Kidney epithelial cell (primary cell): ENCODE data around the gene CA10. TPM values are rescaled to one million over a fixed set of nuclear protein-coding genes. Genes with fewer than 3 reads are reported as not detected.

ENCODE experiments used
- DNase-seq: peaks from one replicate; pipeline ENCODE4 v3.0.0-alpha.2; 2010; ENCODE audit warnings: low read depth
- H3K27me3 ChIP-seq: 2 replicates; pipeline ENCODE4 v1.6.0; 2011; ENCODE audit warnings: low read length; ENCODE audit not compliant: control insufficient read depth, insufficient read depth
- H3K36me3 ChIP-seq: 2 replicates; pipeline ENCODE4 v1.5.1; 2011; ENCODE audit warnings: low read length; ENCODE audit not compliant: control insufficient read depth, insufficient read depth
- H3K4me3 ChIP-seq: 2 replicates; pipeline ENCODE4 v1.5.1; 2011; ENCODE audit warnings: low read depth, mild to moderate bottlenecking, control low read depth, low read length
- total RNA-seq: library from RNA; depleted of rRNA; stranded (reverse); fragments of >200 nt; gene quantifications from 2 replicates; pipeline ENCODE4 v1.2.3, GENCODE V29; 2015
- TF ChIP-seq, protein P1 (sequence below): IDR thresholded peaks from 2 replicates; pipeline ENCODE4 v1.5.1; 2011; ENCODE audit warnings: mild to moderate bottlenecking, moderate library complexity, low read length, control low read depth, inconsistent platforms; ENCODE audit not compliant: insufficient read depth, poor library complexity, severe bottlenecking

Gene CA10
- total RNA-seq, 1 donor from 2014 or later, result 0.13 TPM

DNA sequence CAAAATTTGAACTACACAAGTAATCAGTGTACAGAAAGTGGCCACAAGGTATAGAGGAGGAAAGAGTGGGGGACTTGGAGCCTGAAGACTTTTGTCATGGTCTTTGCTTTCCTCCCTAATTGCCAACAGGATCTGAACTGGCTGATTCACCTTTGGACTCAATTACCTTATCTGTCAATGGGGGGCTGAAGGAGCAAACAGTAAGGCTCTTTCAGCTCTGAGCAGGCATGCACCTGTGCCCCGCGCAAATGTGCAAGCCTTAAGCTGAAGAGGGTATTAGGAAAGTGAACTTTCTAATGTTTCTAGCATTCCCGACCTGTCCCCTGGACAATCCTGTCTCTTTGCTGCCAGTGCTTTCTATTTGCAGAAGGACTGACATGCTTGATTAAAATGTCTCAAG lies 302.7 kb downstream of the CA10 start:
- TF ChIP-seq, protein P1, sequence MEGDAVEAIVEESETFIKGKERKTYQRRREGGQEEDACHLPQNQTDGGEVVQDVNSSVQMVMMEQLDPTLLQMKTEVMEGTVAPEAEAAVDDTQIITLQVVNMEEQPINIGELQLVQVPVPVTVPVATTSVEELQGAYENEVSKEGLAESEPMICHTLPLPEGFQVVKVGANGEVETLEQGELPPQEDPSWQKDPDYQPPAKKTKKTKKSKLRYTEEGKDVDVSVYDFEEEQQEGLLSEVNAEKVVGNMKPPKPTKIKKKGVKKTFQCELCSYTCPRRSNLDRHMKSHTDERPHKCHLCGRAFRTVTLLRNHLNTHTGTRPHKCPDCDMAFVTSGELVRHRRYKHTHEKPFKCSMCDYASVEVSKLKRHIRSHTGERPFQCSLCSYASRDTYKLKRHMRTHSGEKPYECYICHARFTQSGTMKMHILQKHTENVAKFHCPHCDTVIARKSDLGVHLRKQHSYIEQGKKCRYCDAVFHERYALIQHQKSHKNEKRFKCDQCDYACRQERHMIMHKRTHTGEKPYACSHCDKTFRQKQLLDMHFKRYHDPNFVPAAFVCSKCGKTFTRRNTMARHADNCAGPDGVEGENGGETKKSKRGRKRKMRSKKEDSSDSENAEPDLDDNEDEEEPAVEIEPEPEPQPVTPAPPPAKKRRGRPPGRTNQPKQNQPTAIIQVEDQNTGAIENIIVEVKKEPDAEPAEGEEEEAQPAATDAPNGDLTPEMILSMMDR, result no peak
- Histone ChIP-seq H3K27me3 (no peaks in the 10 kb centered on the region), H3K36me3 (no peaks in the 10 kb centered on the region), H3K4me3 (no peak overlapping the region)
- DNase-seq, result no peak

DNA sequence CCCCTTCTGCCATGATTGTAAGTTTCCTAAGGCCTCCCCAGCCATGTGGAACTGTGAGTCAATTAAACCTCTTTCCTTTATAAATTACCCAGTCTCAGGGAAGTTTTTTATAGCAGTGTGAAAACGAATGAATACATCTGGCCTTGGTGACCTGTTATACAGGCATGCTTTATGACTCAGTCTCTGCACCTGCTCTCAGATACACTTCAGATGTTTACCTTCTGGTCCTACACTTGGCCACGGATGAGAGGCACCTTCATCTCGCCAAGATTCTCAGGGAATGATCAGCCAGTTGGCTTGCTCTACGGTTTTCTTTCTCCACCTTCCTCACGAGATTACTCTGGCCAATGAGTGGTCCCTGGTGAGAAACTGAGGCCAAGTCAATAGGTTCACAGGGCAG lies 304.7 kb downstream of the CA10 start:
- peak; percentile 21 for DNase-seq
- Histone ChIP-seq H3K36me3 (no peaks in the 10 kb centered on the region), H3K27me3 (no peaks in the 10 kb centered on the region), H3K4me3 (no peak overlapping the region)
- TF ChIP-seq, protein P1, result no peak

DNA sequence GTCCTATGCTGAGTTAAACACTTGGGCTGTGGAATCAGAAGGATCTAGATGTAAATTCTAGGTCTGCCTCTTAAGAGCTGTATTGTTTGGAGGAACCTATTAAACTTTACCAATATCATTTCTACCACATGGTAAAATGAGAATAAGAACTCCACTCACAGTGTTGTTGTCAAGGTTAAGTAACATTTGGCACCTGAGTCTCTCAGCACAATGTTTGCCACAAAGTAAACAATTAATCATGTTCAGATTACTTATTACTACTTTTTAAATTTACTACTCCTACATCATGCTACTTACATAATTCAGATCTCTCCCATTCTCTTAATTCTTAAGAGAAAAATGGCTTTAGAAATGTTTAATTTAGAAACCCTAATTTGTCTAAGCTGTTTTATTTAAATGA lies 305.9 kb downstream of the CA10 start:
- no peaks in the 10 kb centered on the region for H3K36me3 ChIP-seq
- H3K4me3 ChIP-seq, result no peak overlapping the region
- TF ChIP-seq, protein P1, result no peak
- DNase-seq, result no peak
- no peaks in the 10 kb centered on the region for H3K27me3 ChIP-seq

GRCh38 chr17:51850201-51850600 lies 308.3 kb downstream of the CA10 start:
- H3K36me3 ChIP-seq, result no peaks in the 10 kb centered on the region
- TF ChIP-seq, protein P1, result no peak
- no peaks in the 10 kb centered on the region for H3K27me3 ChIP-seq
- H3K4me3 ChIP-seq, result no peak overlapping the region
- DNase-seq, result no peak

DNA sequence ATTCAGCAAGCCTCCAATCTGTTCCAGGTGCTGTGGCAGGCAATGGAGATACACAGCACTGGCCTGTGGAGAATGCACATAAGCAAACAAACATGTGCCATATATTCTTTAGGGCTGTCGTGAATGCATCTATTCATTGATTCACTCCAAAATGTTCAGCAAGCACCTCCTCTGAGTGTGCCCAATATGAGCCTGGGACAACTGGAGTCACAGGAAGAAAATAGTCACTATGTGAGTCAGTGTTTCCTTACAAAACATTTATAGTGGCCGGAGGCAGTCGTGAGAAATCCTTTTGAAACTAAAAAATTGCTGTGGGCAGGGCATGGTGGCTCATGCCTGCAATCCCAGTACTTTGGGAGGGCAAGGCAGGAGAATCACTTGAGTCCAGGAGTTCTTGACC lies 310.1 kb downstream of the CA10 start:
- Histone ChIP-seq H3K36me3 (no peaks in the 10 kb centered on the region), H3K4me3 (no peak overlapping the region), H3K27me3 (no peaks in the 10 kb centered on the region)
- TF ChIP-seq, protein P1, result no peak
- no peak for DNase-seq

GRCh38 chr17:51846566-51846965 lies 311.9 kb downstream of the CA10 start:
- TF ChIP-seq, protein P1, result no peak
- H3K27me3 ChIP-seq, result no peaks in the 10 kb centered on the region
- no peak for DNase-seq

More at GRCh38 chr17:51846566-51846965, 311.9 kb downstream of the CA10 start:
- no peak overlapping the region for H3K4me3 ChIP-seq
- no peaks in the 10 kb centered on the region for H3K36me3 ChIP-seq
